Stimulated activated naive CD8-positive, alpha-beta T cell treated with anti-CD3 and anti-CD28 coated beads, Interleukin-15, amount 100 ng/mL, for 72 hours (primary cell): ENCODE data around the gene STAT4.

Source experiments
- ATAC-seq: fragments of 150-1000 bp; cut with Tn5 transposase; 2 replicates; pipeline ENCODE4 v1.10.0; 2021; ENCODE audit warnings: mild to moderate bottlenecking, moderate library complexity
- DNase-seq, 2 donors: peaks; one replicate each; pipeline ENCODE4 v3.0.0; 2021 to 2022
- H3K27ac Mint-ChIP-seq, 2 donors: one replicate each; pipeline ENCODE4 v1.8.0; 2022; ENCODE audit warnings: mild to moderate bottlenecking in 2 of 2, mixed read lengths in 2 of 2, moderate library complexity in 2 of 2
- H3K27me3 Mint-ChIP-seq: one replicate; pipeline ENCODE4 v1.8.0; 2022; ENCODE audit warnings: mixed read lengths
- H3K4me1 Mint-ChIP-seq: one replicate; pipeline ENCODE4 v1.8.0; 2022; ENCODE audit warnings: mild to moderate bottlenecking, mixed read lengths
- H3K4me3 Mint-ChIP-seq, 2 donors: one replicate each; pipeline ENCODE4 v1.8.0; 2022; ENCODE audit warnings: mild to moderate bottlenecking in 2 of 2, mixed read lengths in 2 of 2, moderate library complexity in 1 of 2
- H3K9me3 Mint-ChIP-seq, 2 donors: one replicate each; pipeline ENCODE4 v1.8.0; 2022; ENCODE audit warnings: mixed read lengths in 2 of 2

STAT4 gene

GRCh38 chr2:191061381-191061980 is 89.3 kb downstream of the STAT4 start:
- peaks cover 0 to 7% of the 10 kb centered on the region in 2 donors for H3K9me3 Mint-ChIP-seq
- ATAC-seq: peak; percentile 69
- no peaks in the 10 kb centered on the region for H3K27me3 Mint-ChIP-seq
- peak overlapping the region; percentile 83 to 95 for H3K27ac Mint-ChIP-seq
- peak overlapping the region; percentile 67 to 70 for H3K4me3 Mint-ChIP-seq
- peaks cover 71% of the 10 kb centered on the region for H3K4me1 Mint-ChIP-seq
- peak in 1 of 2 donors; percentile 20 for DNase-seq

DNA sequence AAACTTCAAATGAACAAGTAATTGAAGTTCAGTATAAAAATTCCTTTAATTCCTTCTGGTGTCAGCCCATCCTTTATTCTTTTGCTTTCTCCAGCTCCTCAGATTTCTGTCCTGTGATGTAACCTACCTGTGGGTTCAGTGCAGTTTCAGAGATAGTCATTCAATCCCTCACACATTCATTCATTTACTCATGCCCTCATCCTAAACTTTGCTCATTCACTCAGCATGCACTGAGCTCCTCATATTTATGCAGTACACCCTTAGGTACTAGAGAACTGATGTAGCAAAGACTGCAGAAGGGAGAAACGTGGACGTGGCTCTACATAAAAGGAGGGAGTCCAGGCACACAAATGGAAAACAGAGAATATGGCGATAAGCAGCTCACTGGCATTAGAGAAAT is 91.5 kb downstream of the STAT4 start:
- Mint-ChIP-seq H3K4me1 (peaks cover 78% of the 10 kb centered on the region), H3K9me3 (peaks cover 0 to 7% of the 10 kb centered on the region in 2 donors), H3K4me3 (peak overlapping the region in 1 of 2 donors; percentile 21), H3K27me3 (no peaks in the 10 kb centered on the region), H3K27ac (peak overlapping the region in 1 of 2 donors; percentile 11)
- DNase-seq (no peak), ATAC-seq (peak; percentile 87)

DNA sequence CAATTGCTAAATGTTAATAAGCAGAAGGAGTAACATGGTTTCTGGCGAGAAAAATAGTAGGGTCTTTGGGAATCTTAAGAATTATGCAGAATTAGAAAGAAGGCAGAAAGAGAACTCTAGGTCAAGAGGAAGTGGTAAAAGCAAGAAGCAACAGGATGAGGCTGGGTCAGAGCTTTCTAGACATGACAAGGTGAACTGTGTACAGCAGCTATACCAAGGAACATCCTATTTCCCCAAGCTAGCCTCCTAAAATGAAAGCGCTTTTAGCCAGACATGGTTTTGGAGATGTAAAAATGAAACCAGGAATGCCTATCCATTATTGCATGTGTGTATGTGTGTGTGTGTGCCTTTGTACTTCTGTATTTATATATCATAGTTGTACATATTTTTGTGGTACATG is 94.6 kb downstream of the STAT4 start:
- Mint-ChIP-seq H3K4me1 (peaks cover 47% of the 10 kb centered on the region), H3K27ac (peak overlapping the region in 1 of 2 donors; percentile 28), H3K4me3 (no peak overlapping the region), H3K27me3 (no peaks in the 10 kb centered on the region), H3K9me3 (peaks cover 0 to 7% of the 10 kb centered on the region in 2 donors)
- no peak for DNase-seq
- peak; percentile 80 for ATAC-seq

- Mint-ChIP-seq H3K27me3 (no peaks in the 10 kb centered on the region), H3K4me1 (peaks cover 28% of the 10 kb centered on the region), H3K27ac (no peak overlapping the region), H3K9me3 (no peaks in the 10 kb centered on the region), H3K4me3 (no peak overlapping the region)
- ATAC-seq (no peak), DNase-seq (no peak)
Observed at GRCh38 chr2:191053256-191053655, 97.5 kb downstream of the STAT4 start.

DNA sequence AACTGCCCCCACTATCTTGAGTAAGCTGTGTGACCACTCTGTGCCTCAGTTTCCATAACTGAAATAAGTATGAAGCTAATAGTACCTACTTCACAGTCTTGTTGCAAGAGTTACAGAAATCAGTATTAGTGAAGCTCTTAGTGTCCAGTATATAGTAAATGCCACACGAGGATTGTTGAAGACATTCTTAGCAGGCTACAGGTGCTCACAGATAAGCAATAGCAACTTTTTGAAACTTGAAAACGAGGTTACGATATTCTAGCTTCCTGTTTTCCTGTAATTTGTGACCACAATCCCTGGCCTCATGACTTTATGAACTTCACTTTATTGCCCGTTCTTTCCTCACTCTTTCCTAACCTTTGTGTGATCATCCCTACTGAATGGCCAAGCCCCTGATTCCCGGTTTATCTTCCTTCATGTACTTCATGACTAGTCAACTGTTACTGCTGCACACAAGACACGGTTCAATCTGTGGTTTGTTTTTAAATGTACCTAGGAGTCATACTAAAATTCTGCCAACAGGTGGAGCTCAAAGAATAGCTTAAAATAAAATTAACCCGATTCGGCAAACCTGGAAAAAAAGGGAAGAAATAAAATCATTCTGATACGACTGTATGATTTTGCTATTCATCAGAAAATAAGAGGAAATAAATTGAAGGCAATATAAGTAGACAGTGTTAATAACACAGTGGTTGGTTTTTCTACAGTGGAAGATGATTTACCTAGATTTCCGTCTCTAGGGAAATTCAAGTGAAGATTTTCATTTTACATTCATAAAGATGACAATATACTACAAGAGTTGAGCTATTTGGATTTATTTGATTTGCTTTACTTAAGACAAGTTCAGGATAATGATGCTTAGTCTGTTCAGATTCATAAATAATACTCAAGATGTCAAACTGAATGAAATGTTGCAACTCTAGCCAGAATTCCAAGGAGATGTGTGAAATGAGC is 98.7 kb downstream of the STAT4 start:
- H3K9me3 Mint-ChIP-seq: no peaks in the 10 kb centered on the region

DNA sequence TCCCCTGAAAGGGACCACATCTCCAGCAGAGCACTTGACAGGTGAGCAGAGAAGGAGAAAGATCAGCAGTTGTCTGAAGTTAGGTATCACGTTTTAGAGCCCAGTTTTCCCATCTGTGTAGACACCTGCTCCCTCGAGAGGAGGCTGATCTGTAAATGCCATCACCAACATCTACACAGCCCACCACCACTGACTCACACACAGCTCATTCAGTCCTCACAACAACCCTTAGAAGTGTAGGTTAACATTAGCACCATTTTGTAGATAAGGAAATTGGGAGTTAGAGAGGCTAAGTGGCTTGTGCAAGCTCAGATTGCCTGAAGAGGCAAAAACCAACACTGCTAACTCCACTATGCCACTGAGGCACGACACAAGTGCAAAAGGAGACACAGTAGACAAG is 99.6 kb downstream of the STAT4 start:
- Mint-ChIP-seq H3K9me3 (no peaks in the 10 kb centered on the region), H3K4me3 (no peak overlapping the region), H3K27ac (no peak overlapping the region), H3K4me1 (peaks cover 12% of the 10 kb centered on the region), H3K27me3 (no peaks in the 10 kb centered on the region)
- peak; percentile 44 for ATAC-seq
- DNase-seq: no peak

More for the DNA sequence above, 98.7 kb downstream of the STAT4 start:
- Mint-ChIP-seq H3K4me1 (peaks cover 21% of the 10 kb centered on the region), H3K4me3 (no peak overlapping the region), H3K27me3 (no peaks in the 10 kb centered on the region), H3K27ac (no peak overlapping the region)
- ATAC-seq: peak; percentile 71
- DNase-seq: no peak

DNA sequence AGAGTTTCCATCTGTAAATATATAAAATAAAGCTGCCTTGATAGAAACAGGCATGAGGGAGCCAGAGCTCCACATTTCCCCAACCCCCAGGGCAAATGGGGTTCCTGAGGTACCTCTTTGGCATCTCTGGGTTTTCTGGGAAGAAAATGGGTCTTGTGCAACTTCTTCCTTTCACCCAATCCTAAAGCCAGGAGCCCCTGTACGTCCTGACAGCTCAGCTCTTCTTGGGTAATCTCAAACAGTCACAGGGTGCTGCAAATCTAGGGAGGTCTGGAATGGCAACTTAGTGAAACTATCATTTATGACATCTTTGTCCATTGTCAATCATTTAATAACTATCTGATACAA is 100.2 kb downstream of the STAT4 start:
- Mint-ChIP-seq H3K4me1 (peaks cover 6% of the 10 kb centered on the region), H3K9me3 (no peaks in the 10 kb centered on the region), H3K27me3 (no peaks in the 10 kb centered on the region), H3K4me3 (no peak overlapping the region), H3K27ac (peak overlapping the region in 1 of 2 donors; percentile 48)
- DNase-seq (no peak), ATAC-seq (no peak)

GRCh38 chr2:191049728-191050639 is 100.8 kb downstream of the STAT4 start:
- H3K9me3 Mint-ChIP-seq: no peaks in the 10 kb centered on the region
- peak overlapping the region in 1 of 2 donors; percentile 27 for H3K27ac Mint-ChIP-seq
- H3K4me1 Mint-ChIP-seq: peaks cover 4% of the 10 kb centered on the region
- no peaks in the 10 kb centered on the region for H3K27me3 Mint-ChIP-seq
- DNase-seq (no peak), ATAC-seq (no peak)
- H3K4me3 Mint-ChIP-seq: no peak overlapping the region

DNA sequence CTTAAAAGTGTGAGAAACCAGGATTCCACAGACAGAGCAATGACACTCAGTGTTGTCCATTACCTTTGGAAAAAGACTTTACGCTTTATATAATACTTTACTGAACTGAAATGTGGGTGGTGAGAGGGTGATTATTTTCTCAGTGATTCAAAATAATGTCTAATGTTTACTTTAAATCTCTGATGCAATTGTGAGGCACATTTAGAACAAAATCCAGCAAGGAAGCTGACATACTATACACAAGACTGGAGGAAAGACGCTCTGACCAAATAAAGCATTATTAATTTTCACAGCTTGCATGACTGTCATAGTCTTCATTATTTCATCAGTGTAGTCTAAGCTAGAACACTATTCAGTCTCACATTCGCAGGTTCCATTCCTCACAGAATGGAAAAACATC is 102.7 kb downstream of the STAT4 start:
- ATAC-seq: no peak
- Mint-ChIP-seq H3K9me3 (peaks cover 8% of the 10 kb centered on the region in 2 donors), H3K4me1 (no peaks in the 10 kb centered on the region), H3K27ac (peak overlapping the region in 1 of 2 donors; percentile 31), H3K27me3 (no peaks in the 10 kb centered on the region), H3K4me3 (no peak overlapping the region)
- DNase-seq: no peak

DNA sequence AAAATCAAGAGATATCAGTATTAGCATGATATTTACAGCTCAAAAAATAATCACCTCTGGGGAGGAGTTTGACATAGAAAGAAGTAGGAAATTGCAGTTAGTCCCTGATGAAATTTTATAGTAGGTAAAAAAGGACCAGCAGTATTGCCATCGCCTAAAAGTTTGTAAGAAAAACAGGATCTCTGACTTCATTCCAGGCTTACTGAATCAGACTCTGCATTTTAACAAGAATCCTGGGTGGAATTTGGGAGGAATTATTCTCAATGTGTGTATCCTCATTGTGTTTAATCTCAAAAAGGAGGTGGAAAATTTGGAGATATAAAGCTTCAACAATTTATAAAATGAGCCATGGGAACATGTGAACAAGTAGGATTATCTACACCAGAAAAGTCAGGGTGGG is 105.7 kb downstream of the STAT4 start:
- Mint-ChIP-seq H3K27me3 (no peaks in the 10 kb centered on the region), H3K4me1 (peaks cover 10% of the 10 kb centered on the region), H3K9me3 (peaks cover 8% of the 10 kb centered on the region in 2 donors), H3K27ac (no peak overlapping the region), H3K4me3 (no peak overlapping the region)
- DNase-seq: no peak
- no peak for ATAC-seq

DNA sequence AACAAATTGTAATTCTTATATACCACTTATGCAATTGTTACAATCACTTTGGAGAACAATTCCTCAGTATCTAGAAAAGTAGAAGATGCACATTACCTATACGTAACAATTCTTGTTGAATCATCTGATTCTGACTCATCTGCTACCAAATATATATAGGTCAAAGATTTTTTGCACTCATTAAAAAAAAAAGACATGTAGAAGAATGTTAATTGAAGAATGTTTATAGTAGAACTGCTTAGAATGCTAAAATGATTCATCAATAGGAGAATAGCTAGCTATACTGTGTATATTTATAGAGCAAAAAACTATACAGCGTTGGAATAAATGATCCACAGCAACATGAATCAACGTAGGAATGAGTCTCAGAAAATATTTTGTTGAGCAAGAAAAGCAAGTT is 107.4 kb downstream of the STAT4 start:
- no peak overlapping the region for H3K4me3 Mint-ChIP-seq
- no peaks in the 10 kb centered on the region for H3K27me3 Mint-ChIP-seq
- DNase-seq: no peak
- no peak overlapping the region for H3K27ac Mint-ChIP-seq
- peaks cover 19% of the 10 kb centered on the region for H3K4me1 Mint-ChIP-seq
- peaks cover 8% of the 10 kb centered on the region in 2 donors for H3K9me3 Mint-ChIP-seq
- ATAC-seq: no peak

GRCh38 chr2:191041418-191042161 is 109.2 kb downstream of the STAT4 start:
- no peak overlapping the region for H3K4me3 Mint-ChIP-seq
- H3K4me1 Mint-ChIP-seq: peaks cover 32% of the 10 kb centered on the region
- no peak for DNase-seq
- H3K27me3 Mint-ChIP-seq: no peaks in the 10 kb centered on the region
- peak; percentile 43 for ATAC-seq
- H3K27ac Mint-ChIP-seq: peak overlapping the region in 1 of 2 donors; percentile 80
- peaks cover 8% of the 10 kb centered on the region in 2 donors for H3K9me3 Mint-ChIP-seq

GRCh38 chr2:191039616-191040015 is 111.2 kb downstream of the STAT4 start:
- DNase-seq (no peak), ATAC-seq (no peak)
- Mint-ChIP-seq H3K27me3 (no peaks in the 10 kb centered on the region), H3K9me3 (peaks cover 6 to 7% of the 10 kb centered on the region in 2 donors), H3K27ac (no peak overlapping the region), H3K4me3 (no peak overlapping the region), H3K4me1 (peaks cover 32% of the 10 kb centered on the region)

GRCh38 chr2:191038741-191039140 is 112.1 kb downstream of the STAT4 start:
- Mint-ChIP-seq H3K4me3 (no peak overlapping the region), H3K4me1 (peaks cover 32% of the 10 kb centered on the region), H3K27ac (peak overlapping the region in 1 of 2 donors; percentile 17), H3K9me3 (no peaks in the 10 kb centered on the region), H3K27me3 (no peaks in the 10 kb centered on the region)
- DNase-seq: no peak
- no peak for ATAC-seq
